ENCODE data around the gene MATN4. TPM values are rescaled to one million over a fixed set of nuclear protein-coding genes. Genes with fewer than 3 reads are reported as not detected.

The MATN4 gene
- polyA plus RNA-seq, 10 donors, result 0.34 to 2.5 (median 0.63) TPM

GRCh38 chr20:45251884-45252560 lies 56.1 kb downstream of the MATN4 start:
- DNase-seq, result no peak

- no peak for DNase-seq
These were observed 59.5 kb downstream of the MATN4 start for GRCh38 chr20:45248609-45249008.

- DNase-seq, result no peak
These were observed 60.2 kb downstream of the MATN4 start for GRCh38 chr20:45247865-45248264.

GRCh38 chr20:45246109-45246508 lies 62.0 kb downstream of the MATN4 start:
- DNase-seq, result no peak

Other genes with a start within 250 kb of the MATN4 start
- gene KCNS1, start 207.2 kb downstream of the MATN4 start, polyA plus RNA-seq (ENCODE audit: insufficient read length in 10 of 10), result under 1 TPM in 9 of 10 donors, not detected in 1; 0.03 to 0.18 (median 0.07) TPM
- under 1 TPM in 2 of 10 donors, not detected in 8; 0.62 to 0.69 TPM for gene WFDC5, start 193.1 kb downstream of the MATN4 start, polyA plus RNA-seq (ENCODE audit: insufficient read length in 10 of 10)
- not detected for gene WFDC12, start 183.8 kb downstream of the MATN4 start, polyA plus RNA-seq (ENCODE audit: insufficient read length in 10 of 10)
- not detected for gene PI3, start 133.4 kb downstream of the MATN4 start, polyA plus RNA-seq (ENCODE audit: insufficient read length in 10 of 10)
- gene SEMG1, start 101.3 kb downstream of the MATN4 start, polyA plus RNA-seq (ENCODE audit: insufficient read length in 10 of 10), result under 1 TPM in 1 of 10 donors, not detected in 9; 0.07 TPM
- gene SEMG2, start 86.9 kb downstream of the MATN4 start, polyA plus RNA-seq (ENCODE audit: insufficient read length in 10 of 10), result not detected
- under 1 TPM in 3 of 10 donors, not detected in 7; 0.34 to 0.71 (median 0.69) TPM for gene SLPI, start 53.7 kb downstream of the MATN4 start, polyA plus RNA-seq (ENCODE audit: insufficient read length in 10 of 10)
- under 1 TPM in 1 of 10 donors, not detected in 9; 0.14 TPM for gene RBPJL, start 1.5 kb downstream of the MATN4 start, polyA plus RNA-seq (ENCODE audit: insufficient read length in 10 of 10)
- 10 to 100 TPM in 3 of 10 donors, 1 to 10 TPM in 7; 4.6 to 15.3 (median 7.7) TPM for gene SDC4, start 40.1 kb upstream of the MATN4 start, polyA plus RNA-seq (ENCODE audit: insufficient read length in 10 of 10)
- 10 to 100 TPM; 13.7 to 17.9 (median 15.9) TPM for gene SYS1, start 54.9 kb upstream of the MATN4 start, polyA plus RNA-seq (ENCODE audit: insufficient read length in 10 of 10)
- gene TP53TG5, start 70.0 kb upstream of the MATN4 start, polyA plus RNA-seq (ENCODE audit: insufficient read length in 10 of 10), result 1 to 10 TPM in 2 of 10 donors, under 1 TPM in 8; 0.41 to 1.4 (median 0.68) TPM
- gene DBNDD2, start 100.0 kb upstream of the MATN4 start, polyA plus RNA-seq (ENCODE audit: insufficient read length in 10 of 10), result 10 to 100 TPM; 17.2 to 26.4 (median 22.8) TPM
- gene PIGT, start 107.8 kb upstream of the MATN4 start, polyA plus RNA-seq (ENCODE audit: insufficient read length in 10 of 10), result 10 to 100 TPM; 61.2 to 79.5 (median 71.6) TPM
- gene WFDC2, start 161.5 kb upstream of the MATN4 start, polyA plus RNA-seq (ENCODE audit: insufficient read length in 10 of 10), result 1 to 10 TPM in 1 of 10 donors, under 1 TPM in 6, not detected in 3; 0.26 to 1.9 (median 0.77) TPM
- gene SPINT3, start 207.3 kb upstream of the MATN4 start, polyA plus RNA-seq (ENCODE audit: insufficient read length in 10 of 10), result not detected
- gene WFDC6, start 231.2 kb upstream of the MATN4 start, polyA plus RNA-seq (ENCODE audit: insufficient read length in 10 of 10), result not detected
- gene EPPIN, start 239.1 kb upstream of the MATN4 start, polyA plus RNA-seq (ENCODE audit: insufficient read length in 10 of 10), result under 1 TPM in 2 of 10 donors, not detected in 8; 0.11 to 0.16 TPM

Data from muscle of back (tissue), 11 donors.